AG10803 (cell line): ENCODE results near the gene GH1.

ENCODE experiments used
- DNase-seq: peaks from one replicate; pipeline ENCODE4 v3.0.0; 2010; ENCODE audit warnings: low read depth
- H3K4me3 ChIP-seq: 2 replicates; pipeline ENCODE4 v1.5.1; 2011; ENCODE audit warnings: mild to moderate bottlenecking, low read length, control low read depth
- TF ChIP-seq, protein P1 (sequence below): conservative IDR thresholded peaks from 2 replicates; pipeline ENCODE4 v1.5.1; 2011; ENCODE audit warnings: mild to moderate bottlenecking, low read length, control low read depth, inconsistent platforms

GH1 gene

DNA sequence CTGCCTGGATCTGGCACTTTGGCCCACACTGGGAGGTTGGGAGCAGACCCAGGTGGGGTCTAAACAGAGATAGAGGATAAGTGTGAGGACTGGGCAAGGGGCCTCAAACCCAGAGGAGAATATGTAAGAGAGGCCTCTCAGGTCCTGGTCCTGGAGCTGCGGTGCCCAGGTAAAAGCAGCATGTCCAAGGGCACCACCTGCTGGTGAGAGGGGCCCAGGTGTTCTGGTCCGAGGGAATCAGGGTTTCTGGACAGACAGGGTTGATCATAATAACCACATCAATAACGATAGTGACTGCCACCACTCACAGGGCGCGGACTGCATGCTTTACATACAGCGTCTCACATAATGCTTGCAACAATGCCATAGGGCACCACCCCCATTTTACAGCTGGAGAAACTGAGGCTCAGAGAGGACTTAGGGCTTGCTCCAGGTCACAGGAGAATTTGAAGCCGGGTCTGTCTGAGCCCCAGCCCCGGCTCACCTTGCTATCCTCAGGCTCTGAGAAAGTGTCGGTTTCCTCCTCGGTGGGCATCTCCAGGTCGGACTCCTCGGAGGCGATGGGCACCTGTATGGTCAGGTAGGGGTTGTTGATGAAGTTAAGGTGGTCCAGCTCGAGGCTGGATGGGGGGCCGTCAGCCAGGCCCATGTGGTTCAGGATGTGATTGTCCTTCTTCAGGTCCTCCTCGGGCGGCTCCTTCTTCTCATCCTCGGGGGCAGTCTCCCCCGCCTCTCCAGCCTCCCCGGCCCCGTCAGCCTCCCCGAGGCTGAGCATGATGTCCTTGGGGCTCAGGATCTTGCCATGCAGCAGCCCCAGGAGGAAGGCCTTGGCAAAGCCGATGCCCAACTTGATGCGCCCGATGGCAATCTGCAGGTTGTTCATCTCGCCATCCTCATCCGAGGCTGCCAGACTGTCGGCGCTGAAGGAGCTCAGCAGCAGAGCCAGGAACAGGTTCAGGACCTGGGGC, 32.6 kb upstream of the GH1 start:
- TF ChIP-seq, protein P1, sequence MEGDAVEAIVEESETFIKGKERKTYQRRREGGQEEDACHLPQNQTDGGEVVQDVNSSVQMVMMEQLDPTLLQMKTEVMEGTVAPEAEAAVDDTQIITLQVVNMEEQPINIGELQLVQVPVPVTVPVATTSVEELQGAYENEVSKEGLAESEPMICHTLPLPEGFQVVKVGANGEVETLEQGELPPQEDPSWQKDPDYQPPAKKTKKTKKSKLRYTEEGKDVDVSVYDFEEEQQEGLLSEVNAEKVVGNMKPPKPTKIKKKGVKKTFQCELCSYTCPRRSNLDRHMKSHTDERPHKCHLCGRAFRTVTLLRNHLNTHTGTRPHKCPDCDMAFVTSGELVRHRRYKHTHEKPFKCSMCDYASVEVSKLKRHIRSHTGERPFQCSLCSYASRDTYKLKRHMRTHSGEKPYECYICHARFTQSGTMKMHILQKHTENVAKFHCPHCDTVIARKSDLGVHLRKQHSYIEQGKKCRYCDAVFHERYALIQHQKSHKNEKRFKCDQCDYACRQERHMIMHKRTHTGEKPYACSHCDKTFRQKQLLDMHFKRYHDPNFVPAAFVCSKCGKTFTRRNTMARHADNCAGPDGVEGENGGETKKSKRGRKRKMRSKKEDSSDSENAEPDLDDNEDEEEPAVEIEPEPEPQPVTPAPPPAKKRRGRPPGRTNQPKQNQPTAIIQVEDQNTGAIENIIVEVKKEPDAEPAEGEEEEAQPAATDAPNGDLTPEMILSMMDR: no peak
- no peak overlapping the region for H3K4me3 ChIP-seq
- no peak for DNase-seq

DNA sequence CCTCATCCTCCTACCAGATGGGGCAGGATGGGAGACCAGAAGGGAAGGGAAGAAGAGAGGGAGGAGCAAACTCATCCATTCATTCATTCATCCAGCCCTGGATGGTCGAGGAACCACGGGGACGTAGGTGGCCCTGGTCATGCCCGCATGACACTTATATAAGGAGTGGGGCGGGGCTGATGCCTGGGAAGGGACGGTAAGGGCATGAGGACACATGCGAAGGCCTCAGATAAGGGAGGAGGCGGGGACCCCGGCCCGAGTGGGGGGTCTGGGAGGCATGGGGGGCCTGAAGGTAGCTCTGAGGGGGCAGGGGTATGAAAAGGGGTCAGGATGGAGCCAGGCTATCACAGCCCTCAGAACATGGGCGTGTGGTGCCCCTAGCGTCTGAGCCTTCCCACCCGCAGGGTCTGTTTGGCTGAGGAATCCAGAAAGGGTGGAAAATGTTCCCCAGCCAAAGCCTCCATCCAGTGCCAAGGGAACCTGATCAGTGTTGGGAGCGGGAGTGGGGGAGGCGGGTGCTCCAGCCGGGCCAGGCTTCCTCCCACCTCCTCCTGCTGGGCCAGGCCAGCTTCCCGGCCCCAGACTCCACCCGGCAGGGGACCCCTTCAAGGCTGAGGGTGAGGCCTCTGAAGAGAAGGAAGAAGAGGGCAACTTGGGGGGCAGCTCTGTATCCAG, 31.1 kb upstream of the GH1 start:
- no peak for DNase-seq
- TF ChIP-seq, protein P1: no peak
- H3K4me3 ChIP-seq: no peak overlapping the region

DNA sequence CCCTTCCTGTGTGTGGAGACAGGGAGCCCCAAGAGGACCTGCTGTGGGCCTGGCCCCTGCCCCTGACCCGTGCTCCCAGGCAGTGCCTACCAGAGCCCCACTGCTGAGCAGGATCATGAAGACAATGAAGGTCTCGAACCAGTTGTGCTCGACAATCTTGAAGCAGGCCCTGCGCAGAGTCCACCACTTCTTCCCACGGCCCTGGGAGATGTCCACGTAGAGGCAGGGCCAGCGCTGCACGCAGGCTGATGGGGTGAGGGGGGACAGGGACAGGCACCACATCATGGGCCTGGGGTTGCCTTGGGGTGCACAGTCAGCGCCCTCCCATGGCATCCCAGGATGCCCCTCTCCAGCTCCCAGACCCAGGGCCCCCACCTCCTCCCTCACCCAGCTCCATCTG, 29.9 kb upstream of the GH1 start:
- no peak for DNase-seq
- no peak overlapping the region for H3K4me3 ChIP-seq
- TF ChIP-seq, protein P1: no peak

DNA sequence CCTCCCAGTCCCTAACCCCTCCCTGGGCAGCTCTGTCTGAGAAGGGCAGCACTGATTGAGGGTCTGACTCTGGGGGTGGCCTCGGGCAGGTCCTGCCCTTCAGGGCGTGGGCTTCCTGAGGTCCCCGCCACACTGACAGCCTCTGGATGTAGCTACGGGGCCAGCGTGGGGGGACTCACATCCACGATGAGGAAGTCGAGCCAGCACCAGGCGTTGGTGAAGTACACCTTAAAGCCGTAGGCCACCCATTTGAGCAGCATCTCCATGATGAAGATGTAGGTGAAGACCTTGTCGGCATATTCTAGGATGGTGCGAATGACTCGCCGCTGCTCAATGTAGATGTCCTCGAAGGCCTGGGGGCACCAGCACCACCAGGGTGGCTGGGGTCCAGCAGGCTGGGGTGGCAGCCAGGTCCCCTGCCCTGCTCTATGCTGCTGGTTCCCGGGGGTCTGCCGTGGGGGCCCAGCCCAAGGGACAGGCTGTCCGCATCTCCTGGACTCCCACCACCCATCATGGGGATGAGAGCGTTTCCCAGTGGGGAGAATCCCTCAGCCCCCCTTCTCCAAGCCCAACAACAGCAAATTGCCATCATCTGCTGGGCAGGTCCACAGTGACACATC, 29.2 kb upstream of the GH1 start:
- TF ChIP-seq, protein P1: no peak
- no peak overlapping the region for H3K4me3 ChIP-seq
- DNase-seq: no peak

DNA sequence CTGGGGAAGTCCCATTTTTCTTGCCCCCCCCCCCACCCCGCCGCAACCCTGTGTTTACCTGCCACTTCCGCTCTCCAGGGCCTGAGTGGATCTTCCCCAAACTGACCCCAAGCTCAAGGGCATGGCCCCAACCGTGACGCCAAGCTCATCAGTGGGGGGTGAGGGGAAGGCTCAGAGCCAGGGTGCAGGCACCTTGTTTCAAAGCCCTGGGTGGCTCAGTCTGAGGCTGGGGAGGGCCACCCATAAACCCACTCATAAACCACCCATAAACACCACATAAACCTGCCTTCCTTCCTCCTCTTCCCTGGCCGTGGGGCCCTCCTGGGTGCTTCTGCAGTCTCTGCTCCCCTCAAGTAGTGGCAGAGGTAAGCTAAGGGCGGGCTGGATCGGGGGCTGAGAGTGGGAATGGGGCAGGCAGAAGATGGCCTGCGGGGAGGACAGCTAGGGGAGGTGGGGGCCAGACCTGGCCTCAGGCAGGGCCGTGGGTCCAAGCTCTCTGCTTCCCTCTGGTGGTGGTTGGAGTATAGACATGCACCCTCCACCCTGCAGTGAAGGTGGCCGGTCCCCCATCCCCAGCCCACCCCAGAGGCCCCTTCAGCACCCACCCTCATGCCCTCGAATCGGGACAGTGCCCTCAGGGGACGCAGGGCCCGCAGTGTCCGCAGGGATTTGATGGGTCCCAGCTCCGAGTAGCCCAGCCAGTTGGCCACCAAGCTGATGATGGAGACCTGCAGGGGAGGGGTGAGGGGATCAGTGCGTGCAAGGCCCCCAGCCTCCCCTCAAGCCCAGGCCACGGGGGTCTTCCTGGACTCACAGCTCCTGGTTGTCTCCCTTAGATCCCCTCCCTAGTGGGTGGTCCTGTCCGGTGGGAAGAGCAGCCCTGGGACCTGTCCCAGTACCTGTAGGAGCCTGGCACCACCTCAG, 28.1 kb upstream of the GH1 start:
- no peak overlapping the region for H3K4me3 ChIP-seq
- DNase-seq: peak; percentile 15
- TF ChIP-seq, protein P1: peak; percentile 70

DNA sequence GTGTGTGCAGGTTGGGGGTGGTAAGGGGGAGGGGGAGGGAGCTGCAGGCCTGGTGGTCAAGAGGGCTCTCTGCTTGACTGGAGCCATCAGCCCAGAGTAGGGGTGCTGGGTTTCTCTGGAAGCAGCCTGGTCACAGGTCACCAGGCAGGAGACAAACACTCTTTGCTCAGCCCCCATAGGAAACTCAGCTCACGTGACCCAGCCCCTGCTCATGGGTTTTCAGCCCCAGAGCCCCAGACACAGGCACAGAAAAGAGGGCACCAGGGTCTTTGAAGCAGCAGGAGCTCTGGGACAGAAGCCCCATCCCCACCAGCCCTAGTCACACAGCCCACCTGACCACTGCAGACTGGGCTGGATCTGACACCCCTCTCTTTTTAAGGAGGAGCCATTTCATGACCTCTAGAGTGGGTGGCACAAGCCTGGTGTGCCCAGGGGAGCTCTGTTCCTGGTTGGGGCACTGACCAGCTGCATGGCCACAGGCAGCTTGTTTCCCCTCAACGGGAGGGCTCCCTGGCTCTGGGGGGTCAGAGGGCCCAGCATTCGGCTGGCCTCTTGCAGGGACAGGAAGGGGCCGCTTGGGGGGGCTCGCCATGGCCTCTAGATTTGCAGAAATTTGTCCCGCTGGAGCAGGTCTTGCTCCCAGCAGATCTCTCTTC, 27.3 kb upstream of the GH1 start:
- TF ChIP-seq, protein P1: no peak
- H3K4me3 ChIP-seq: no peak overlapping the region
- DNase-seq: no peak
